Mesendoderm (in vitro differentiated cells): Measurements from ENCODE around the gene GNG7.
"Not testable (repeated sequence)": the region's sequence is repeated elsewhere in the genome, so short reads cannot be mapped to it uniquely, and the experiment has no call there.

Experiments used
- DNase-seq: peaks from one replicate; pipeline ENCODE4 v3.0.0; 2013
- H2AK5ac ChIP-seq: 2 replicates; pipeline ENCODE4 v1.6.1; 2013; ENCODE audit warnings: low read length, inconsistent platforms
- H2BK120ac ChIP-seq: 2 replicates; pipeline ENCODE4 v1.6.1; 2013; ENCODE audit warnings: low read depth, mild to moderate bottlenecking, low read length, moderate library complexity, mixed read lengths
- H2BK15ac ChIP-seq: replicated peaks from 2 replicates; pipeline ENCODE4 v1.6.1; 2013; ENCODE audit warnings: low read depth, mild to moderate bottlenecking, moderate library complexity
- H2BK5ac ChIP-seq: 2 replicates; pipeline ENCODE4 v1.6.1; 2013; ENCODE audit warnings: low read length, inconsistent platforms
- H3K18ac ChIP-seq: 2 replicates; pipeline ENCODE4 v1.6.1; 2013; ENCODE audit warnings: mild to moderate bottlenecking, low read length, mixed read lengths
- H3K23ac ChIP-seq: one replicate; pipeline ENCODE4 v1.6.1; 2013; ENCODE audit warnings: low read length
- H3K27ac ChIP-seq: 2 replicates; pipeline ENCODE4 v1.5.1; 2013; ENCODE audit warnings: low read depth, mild to moderate bottlenecking, inconsistent platforms, low read length, moderate library complexity
- H3K27me3 ChIP-seq: 2 replicates; pipeline ENCODE4 v1.6.1; 2013; ENCODE audit warnings: low read length, control low read depth, mild to moderate bottlenecking, inconsistent platforms; ENCODE audit not compliant: insufficient read depth, poor library complexity
- H3K36me3 ChIP-seq: 2 replicates; pipeline ENCODE4 v1.6.1; 2013; ENCODE audit warnings: low read length, inconsistent platforms; ENCODE audit not compliant: control insufficient read depth, insufficient read depth
- H3K4ac ChIP-seq: one replicate; pipeline ENCODE4 v1.6.1; 2013; ENCODE audit warnings: low read depth, mild to moderate bottlenecking, low read length, moderate library complexity
- H3K4me1 ChIP-seq: 2 replicates; pipeline ENCODE4 v1.6.1; 2013; ENCODE audit warnings: low read depth, low read length, inconsistent platforms; ENCODE audit not compliant: control insufficient read depth
- H3K4me2 ChIP-seq: 2 replicates; pipeline ENCODE4 v1.6.1; 2013; ENCODE audit warnings: low read length
- H3K4me3 ChIP-seq: 2 replicates; pipeline ENCODE4 v1.5.1; 2013; ENCODE audit warnings: mild to moderate bottlenecking, low read length
- H3K56ac ChIP-seq: one replicate; pipeline ENCODE4 v1.6.1; 2013; ENCODE audit warnings: low read length
- H3K79me1 ChIP-seq: 2 replicates; pipeline ENCODE4 v1.6.1; 2013; ENCODE audit warnings: low read length, inconsistent platforms
- H3K79me2 ChIP-seq: 2 replicates; pipeline ENCODE4 v1.6.1; 2013; ENCODE audit warnings: mild to moderate bottlenecking, low read length; ENCODE audit not compliant: control insufficient read depth, insufficient read depth
- H3K9ac ChIP-seq: 2 replicates; pipeline ENCODE4 v1.6.1; 2013; ENCODE audit warnings: low read length, inconsistent platforms
- H4K5ac ChIP-seq: one replicate; pipeline ENCODE4 v1.6.1; 2013; ENCODE audit warnings: low read length
- H4K8ac ChIP-seq: one replicate; pipeline ENCODE4 v1.6.1; 2013; ENCODE audit warnings: low read depth, mild to moderate bottlenecking, control low read depth, low read length, moderate library complexity
- WGBS: extraction: QIAGEN DNeasy Blood & Tissue Kit; methylation state at CpG from one replicate; pipeline ENCODE4 v1.1.7; 2013; ENCODE audit warnings: low lambda C conversion rate, missing lambda C conversion rate; ENCODE audit not compliant: insufficient coverage; ENCODE audit errors: extremely low coverage; 5-methylcytosine and 5-hydroxymethylcytosine counted together

Gene GNG7

DNA sequence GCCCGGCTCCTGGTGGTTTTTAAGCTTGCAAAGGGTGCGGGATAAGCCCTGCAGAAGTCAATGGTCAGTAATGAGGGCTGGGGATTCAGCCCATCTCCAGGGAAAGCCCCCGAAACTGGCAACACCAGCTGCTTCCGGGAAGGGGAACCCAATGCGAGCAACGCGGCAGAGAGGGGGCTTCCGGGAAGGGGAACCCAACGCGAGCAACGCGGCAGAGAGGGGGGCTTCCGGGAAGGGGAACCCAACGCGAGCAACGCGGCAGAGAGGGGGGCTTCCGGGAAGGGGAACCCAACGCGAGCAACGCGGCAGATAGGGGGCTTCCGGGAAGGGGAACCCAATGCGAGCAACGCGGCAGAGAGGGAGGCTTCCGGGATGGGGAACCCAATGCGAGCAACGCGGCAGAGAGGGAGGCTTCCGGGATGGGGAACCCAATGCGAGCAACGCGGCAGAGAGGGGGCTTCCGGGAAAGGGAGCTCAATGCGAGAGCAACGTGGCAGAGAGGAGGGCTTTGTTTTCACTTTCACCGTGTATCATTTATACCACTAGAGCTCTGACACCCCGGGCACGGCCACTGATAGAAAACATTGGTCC lies 80.0 kb downstream of the GNG7 start:
- not testable (repeated sequence) for H3K36me3 ChIP-seq, H3K4ac ChIP-seq, H3K79me1 ChIP-seq, H4K8ac ChIP-seq, H3K56ac ChIP-seq, H3K4me3 ChIP-seq, H3K27me3 ChIP-seq, H2AK5ac ChIP-seq, H3K27ac ChIP-seq, H3K79me2 ChIP-seq, H3K4me2 ChIP-seq, DNase-seq, H3K4me1 ChIP-seq, H2BK15ac ChIP-seq, H3K23ac ChIP-seq, H3K18ac ChIP-seq, H3K9ac ChIP-seq, H4K5ac ChIP-seq, H2BK5ac ChIP-seq, H2BK120ac ChIP-seq
- no CpG with 5 or more reads among the region's 40 CpGs for WGBS

DNA sequence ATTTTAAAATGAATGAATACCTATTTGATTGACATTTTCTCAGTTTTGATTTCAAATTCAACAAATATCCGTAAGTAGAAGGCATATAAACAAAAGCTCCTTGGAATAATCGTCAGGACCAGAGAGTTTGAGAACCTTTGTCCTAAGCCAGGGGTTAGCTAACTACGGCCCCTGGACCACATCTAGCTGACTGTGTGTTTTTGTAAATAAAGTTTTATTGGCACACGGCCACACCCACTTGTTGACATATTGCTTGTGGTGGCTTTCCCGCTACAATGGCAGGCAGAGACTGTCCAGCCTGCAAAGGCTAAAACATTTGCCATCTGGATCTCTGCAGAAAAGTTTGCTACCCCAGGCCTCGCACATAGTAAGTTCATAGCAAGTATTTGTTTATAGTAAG lies 83.4 kb downstream of the GNG7 start:
- Histone ChIP-seq H4K5ac (no peak overlapping the region), H3K79me1 (no peaks in the 10 kb centered on the region), H3K4me1 (no peaks in the 10 kb centered on the region), H2AK5ac (no peak overlapping the region), H3K23ac (no peak overlapping the region), H3K4ac (no peak overlapping the region), H3K9ac (no peak overlapping the region), H3K79me2 (no peaks in the 10 kb centered on the region), H3K27me3 (no peaks in the 10 kb centered on the region), H3K36me3 (no peaks in the 10 kb centered on the region), H3K56ac (no peak overlapping the region), H2BK5ac (no peak overlapping the region), H3K4me3 (no peak overlapping the region), H3K27ac (no peak overlapping the region), H2BK15ac (no peak overlapping the region), H3K4me2 (no peak overlapping the region), H3K18ac (no peak overlapping the region), H2BK120ac (no peak overlapping the region), H4K8ac (no peak overlapping the region)
- no peak for DNase-seq
- WGBS: no CpG with 5 or more reads among the region's 6 CpGs

- DNase-seq: no peak
- H2AK5ac ChIP-seq: no peak overlapping the region
- no peak overlapping the region for H3K4me3 ChIP-seq
- no peak overlapping the region for H2BK15ac ChIP-seq
- H3K79me1 ChIP-seq: no peaks in the 10 kb centered on the region
- H4K8ac ChIP-seq: no peak overlapping the region
- H3K36me3 ChIP-seq: no peaks in the 10 kb centered on the region
- H3K56ac ChIP-seq: no peak overlapping the region
- H3K4me1 ChIP-seq: no peaks in the 10 kb centered on the region
- no peak overlapping the region for H3K4me2 ChIP-seq
- no peak overlapping the region for H3K23ac ChIP-seq
- no peaks in the 10 kb centered on the region for H3K27me3 ChIP-seq
- H2BK120ac ChIP-seq: no peak overlapping the region
- no peak overlapping the region for H3K27ac ChIP-seq
- no peak overlapping the region for H2BK5ac ChIP-seq
- WGBS: no CpG with 5 or more reads among the region's 10 CpGs
- no peak overlapping the region for H4K5ac ChIP-seq
- no peak overlapping the region for H3K4ac ChIP-seq
- H3K18ac ChIP-seq: no peak overlapping the region
- H3K79me2 ChIP-seq: no peaks in the 10 kb centered on the region
- no peak overlapping the region for H3K9ac ChIP-seq
Observed at GRCh38 chr19:2618611-2619010, 83.9 kb downstream of the GNG7 start.

DNA sequence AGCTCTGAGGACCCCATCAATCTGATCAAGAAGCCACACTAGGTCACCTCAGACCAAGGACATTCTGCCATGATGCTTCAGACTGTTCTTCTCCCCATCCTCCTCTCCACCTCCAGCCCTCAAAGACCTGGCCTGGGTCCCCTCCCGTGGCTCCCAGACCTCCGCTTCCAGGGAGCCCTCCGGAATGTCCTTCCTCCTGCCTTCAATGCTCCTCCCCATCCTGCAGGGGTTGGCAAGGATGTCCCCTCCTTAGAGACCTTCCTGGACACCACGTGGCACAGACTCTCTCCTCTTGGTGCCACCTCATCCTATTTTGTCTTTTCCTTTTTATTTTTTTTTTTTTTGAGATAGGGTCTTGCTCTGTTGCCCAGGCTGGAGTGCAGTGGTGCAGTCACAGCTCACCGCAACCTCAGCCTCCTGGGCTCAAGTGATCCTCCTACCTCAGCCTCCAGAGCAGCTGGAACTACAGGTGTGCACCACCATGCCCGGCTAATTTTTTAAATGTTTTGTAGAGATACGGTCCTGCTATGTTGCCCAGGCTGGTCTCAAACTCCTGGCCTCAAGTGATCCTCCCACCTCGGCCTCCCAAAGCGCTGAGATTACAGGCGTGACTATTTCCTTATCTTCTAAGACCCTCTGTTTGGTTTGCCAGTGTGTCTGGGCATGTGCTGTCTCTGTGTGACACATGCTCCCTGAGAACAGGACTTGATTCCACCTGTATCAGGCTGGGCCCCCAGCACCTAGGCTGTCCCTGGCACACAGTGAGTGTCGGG lies 84.9 kb downstream of the GNG7 start:
- Histone ChIP-seq H4K5ac (no peak overlapping the region), H2AK5ac (no peak overlapping the region), H3K27me3 (no peaks in the 10 kb centered on the region), H3K27ac (no peak overlapping the region), H3K36me3 (no peaks in the 10 kb centered on the region), H2BK5ac (no peak overlapping the region), H3K79me1 (no peaks in the 10 kb centered on the region), H3K4me1 (no peaks in the 10 kb centered on the region), H3K79me2 (no peaks in the 10 kb centered on the region), H2BK15ac (no peak overlapping the region), H3K23ac (no peak overlapping the region), H3K56ac (no peak overlapping the region), H3K4me3 (no peak overlapping the region), H2BK120ac (no peak overlapping the region), H3K4ac (no peak overlapping the region), H4K8ac (no peak overlapping the region), H3K18ac (no peak overlapping the region), H3K4me2 (no peak overlapping the region), H3K9ac (no peak overlapping the region)
- no peak for DNase-seq
- no CpG with 5 or more reads among the region's 11 CpGs for WGBS

DNA sequence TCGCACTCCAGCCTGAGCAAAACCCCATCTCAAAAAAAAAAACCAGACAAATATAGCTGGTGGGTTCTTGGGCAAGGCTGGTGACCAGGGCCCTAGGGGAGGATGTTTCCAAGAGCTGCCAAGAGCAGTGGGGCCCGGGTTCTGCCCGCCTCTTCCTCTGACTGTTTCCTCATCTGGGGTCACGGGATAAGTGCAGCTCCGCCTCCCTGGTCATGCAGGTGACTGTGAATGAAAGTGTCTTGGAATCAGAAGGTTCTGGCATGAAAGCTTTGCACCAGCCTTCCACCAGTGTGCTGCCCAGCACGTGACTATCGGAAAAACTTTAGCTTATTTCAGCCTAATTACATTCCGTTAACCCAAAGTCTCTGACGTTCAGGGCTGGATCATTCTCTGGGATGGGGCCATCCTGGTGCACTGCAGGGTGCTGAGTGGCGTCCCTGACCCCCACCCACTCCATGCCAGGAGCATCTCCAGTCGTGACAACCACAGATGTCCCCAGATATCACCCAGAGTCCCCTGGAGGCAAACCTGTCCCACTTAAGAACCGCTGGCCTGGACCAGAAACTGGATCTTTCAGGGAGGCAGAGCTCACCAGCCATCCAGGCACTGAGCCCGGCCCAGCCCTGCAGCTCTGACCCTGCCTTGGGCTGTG lies 85.6 kb downstream of the GNG7 start:
- Histone ChIP-seq H3K4me1 (no peaks in the 10 kb centered on the region), H3K27ac (no peak overlapping the region), H4K5ac (no peak overlapping the region), H2BK5ac (no peak overlapping the region), H3K18ac (no peak overlapping the region), H3K9ac (no peak overlapping the region), H4K8ac (no peak overlapping the region), H3K79me2 (no peaks in the 10 kb centered on the region), H3K4ac (no peak overlapping the region), H3K36me3 (no peaks in the 10 kb centered on the region), H3K79me1 (no peaks in the 10 kb centered on the region), H3K23ac (no peak overlapping the region), H3K56ac (no peak overlapping the region), H3K4me2 (no peak overlapping the region), H2BK120ac (no peak overlapping the region), H2BK15ac (no peak overlapping the region), H2AK5ac (no peak overlapping the region), H3K27me3 (no peaks in the 10 kb centered on the region), H3K4me3 (no peak overlapping the region)
- DNase-seq: no peak
- WGBS: no CpG with 5 or more reads among the region's 13 CpGs
